GM23338 (cell line): ENCODE results near the gene XYLT1. TPM values are rescaled to one million over a fixed set of nuclear protein-coding genes. Genes with fewer than 3 reads are reported as not detected.

Source experiments
- ATAC-seq: fragments of 200-7000 bp; cut with Tn5 transposase; 3 replicates; pipeline ENCODE4 v1.9.1; 2020
- DNase-seq: peaks from one replicate; pipeline ENCODE4 v3.0.0-alpha.2; 2015; ENCODE audit warnings: low spot score
- H2AFZ ChIP-seq: fragments of 200-600 bp; sonication (generic); 2 replicates; pipeline ENCODE4 v1.8.0; 2016; ENCODE audit warnings: antibody characterized with exemption, mild to moderate bottlenecking, moderate library complexity
- H3F3A ChIP-seq: fragments of 200-600 bp; sonication (generic); replicated peaks from 2 replicates; pipeline ENCODE4 v1.8.0; 2017; ENCODE audit warnings: antibody characterized with exemption, mixed run types, low read depth
- H3K27ac ChIP-seq: fragments of 200-600 bp; sonication (generic); 2 replicates; pipeline ENCODE4 v1.6.1; 2016; ENCODE audit warnings: low read depth
- H3K27me3 ChIP-seq: fragments of 200-600 bp; sonication (generic); 2 replicates; pipeline ENCODE4 v1.8.0; 2016; ENCODE audit warnings: mild to moderate bottlenecking, mixed run types, moderate library complexity; ENCODE audit not compliant: insufficient read depth
- H3K36me3 ChIP-seq: fragments of 200-600 bp; sonication (generic); 2 replicates; pipeline ENCODE4 v1.8.0; 2016; ENCODE audit warnings: mild to moderate bottlenecking; ENCODE audit not compliant: insufficient read depth
- H3K4me1 ChIP-seq: fragments of 200-600 bp; sonication (generic); 2 replicates; pipeline ENCODE4 v1.8.0; 2016; ENCODE audit warnings: mild to moderate bottlenecking, moderate library complexity; ENCODE audit not compliant: insufficient read depth
- H3K4me2 ChIP-seq: fragments of 200-600 bp; sonication (generic); 2 replicates; pipeline ENCODE4 v1.7.1; 2017; ENCODE audit warnings: mixed run types
- H3K4me3 ChIP-seq: fragments of 200-600 bp; sonication (generic); 2 replicates; pipeline ENCODE4 v1.6.1; 2016; ENCODE audit warnings: mixed run types
- H3K79me2 ChIP-seq: fragments of 200-600 bp; sonication (generic); replicated peaks from 2 replicates; pipeline ENCODE4 v1.8.0; 2017; ENCODE audit warnings: mild to moderate bottlenecking; ENCODE audit not compliant: insufficient read depth
- H3K9me2 ChIP-seq: fragments of 200-600 bp; sonication (generic); 2 replicates; pipeline ENCODE4 v1.8.0; 2017; ENCODE audit not compliant: insufficient read depth
- H4K20me1 ChIP-seq: fragments of 200-600 bp; sonication (generic); replicated peaks from 2 replicates; pipeline ENCODE4 v1.8.0; 2017; ENCODE audit warnings: mild to moderate bottlenecking; ENCODE audit not compliant: insufficient read depth
- H3K27ac Mint-ChIP-seq: 2 replicates; pipeline ENCODE4 v1.8.0; 2020; ENCODE audit warnings: inconsistent platforms, mild to moderate bottlenecking, moderate library complexity, mixed read lengths
- H3K27me3 Mint-ChIP-seq: 3 replicates; pipeline ENCODE4 v1.8.0; 2022; ENCODE audit warnings: low read depth, mild to moderate bottlenecking, moderate library complexity, mixed read lengths, inconsistent platforms; ENCODE audit not compliant: insufficient read depth, poor library complexity
- H3K36me3 Mint-ChIP-seq: 3 replicates; pipeline ENCODE4 v1.8.0; 2021; ENCODE audit warnings: low read depth, mild to moderate bottlenecking, inconsistent platforms, moderate library complexity, mixed read lengths
- H3K4me1 Mint-ChIP-seq: 3 replicates; pipeline ENCODE4 v1.8.0; 2020; ENCODE audit warnings: mild to moderate bottlenecking, inconsistent platforms, mixed read lengths
- H3K4me3 Mint-ChIP-seq: 3 replicates; pipeline ENCODE4 v1.8.0; 2021; ENCODE audit warnings: moderate library complexity, mild to moderate bottlenecking, inconsistent platforms, mixed read lengths
- H3K9me3 Mint-ChIP-seq: 3 replicates; pipeline ENCODE4 v1.8.0; 2020; ENCODE audit warnings: moderate library complexity, mild to moderate bottlenecking, inconsistent platforms, mixed read lengths
- CREB1 ChIP-seq: fragments of 250-450 bp; sonication (Bioruptor Pico); IDR thresholded peaks from 2 replicates; pipeline ENCODE4 v1.5.0; 2020; ENCODE audit warnings: low read depth, mild to moderate bottlenecking, moderate library complexity
- ETS1 ChIP-seq: IDR thresholded peaks from 2 replicates; pipeline ENCODE4 v1.6.1; 2016; ENCODE audit warnings: antibody characterized with exemption
- EZH2 ChIP-seq: fragments of 200-600 bp; sonication (generic); IDR thresholded peaks from one replicate; pipeline ENCODE4 v1.8.0; 2017; ENCODE audit warnings: antibody characterized with exemption, mild to moderate bottlenecking, low read depth; ENCODE audit not compliant: unreplicated experiment
- EZH2phosphoT487 ChIP-seq: fragments of 200-600 bp; sonication (generic); IDR thresholded peaks from one replicate; pipeline ENCODE4 v1.8.1; 2018; ENCODE audit warnings: antibody characterized with exemption; ENCODE audit not compliant: unreplicated experiment
- JUNB ChIP-seq: IDR thresholded peaks from one replicate; pipeline ENCODE4 v1.6.1; 2016; ENCODE audit warnings: antibody characterized with exemption; ENCODE audit not compliant: unreplicated experiment
- POLR2AphosphoS5 ChIP-seq: IDR thresholded peaks from 2 replicates; pipeline ENCODE4 v1.6.1; 2016; ENCODE audit warnings: antibody characterized with exemption, low read depth
- REST ChIP-seq: IDR thresholded peaks from one replicate; pipeline ENCODE4 v1.6.1; 2018; ENCODE audit warnings: antibody characterized with exemption; ENCODE audit not compliant: unreplicated experiment
- STAT1 ChIP-seq: IDR thresholded peaks from one replicate; pipeline ENCODE4 v1.6.1; 2016; ENCODE audit warnings: antibody characterized with exemption; ENCODE audit not compliant: unreplicated experiment
- ZNF114 ChIP-seq: fragments of 250-450 bp; sonication (Bioruptor Pico); IDR thresholded peaks from 2 replicates; pipeline ENCODE4 v1.5.0; 2020; ENCODE audit warnings: mild to moderate bottlenecking, moderate library complexity
- polyA plus RNA-seq: library from polyadenylated mRNA; unstranded; fragments of >200 nt; fragmentation: Nextera tagmentation; extraction: Ambion mirVana; gene quantifications from 2 replicates; pipeline ENCODE4 v1.2.1, GENCODE V29; 2016
- total RNA-seq: library from RNA; depleted of rRNA; stranded (reverse); fragments of >200 nt; shearing (Covaris generic); gene quantifications from 2 replicates; pipeline ENCODE4 v1.2.3, GENCODE V29; 2014

Gene XYLT1
- total and polyA plus RNA-seq, 2 experiments from 2014 or later, result 3.5 to 24.7 TPM

GRCh38 chr16:17372386-17372785, 98.4 kb downstream of the XYLT1 start:
- H3K27ac ChIP-seq, result no peak overlapping the region
- H3F3A ChIP-seq, result 0 out of 2 replicates have a peak, but pooled peaks cover 2% of the 10 kb centered on the region
- no peak for TF ChIP-seq POLR2AphosphoS5
- TF ChIP-seq REST, result peak; percentile 78
- Mint-ChIP-seq H3K27me3 (peaks cover 6% of the 10 kb centered on the region), H3K36me3 (no peaks in the 10 kb centered on the region), H3K4me3 (no peak overlapping the region), H3K4me1 (peaks cover 64% of the 10 kb centered on the region), H3K9me3 (no peaks in the 10 kb centered on the region), H3K27ac (no peak overlapping the region)
- DNase-seq, result no peak
- H3K4me1 ChIP-seq, result peaks cover 38% of the 10 kb centered on the region
- H4K20me1 ChIP-seq, result no peaks in the 10 kb centered on the region
- H3K36me3 ChIP-seq, result no peaks in the 10 kb centered on the region
- H3K27me3 ChIP-seq, result no peaks in the 10 kb centered on the region
- H2AFZ ChIP-seq, result no peak overlapping the region
- 0 out of 2 replicates have a peak, but pooled peaks cover 2% of the 10 kb centered on the region for H3K9me2 ChIP-seq
- no peak overlapping the region for H3K4me3 ChIP-seq
- peaks cover 69% of the 10 kb centered on the region for H3K79me2 ChIP-seq
- no peak overlapping the region for H3K4me2 ChIP-seq
- no peak for ATAC-seq

- Mint-ChIP-seq H3K27ac (no peak overlapping the region), H3K4me3 (no peak overlapping the region), H3K4me1 (peaks cover 69% of the 10 kb centered on the region), H3K9me3 (no peaks in the 10 kb centered on the region), H3K36me3 (no peaks in the 10 kb centered on the region), H3K27me3 (peaks cover 6% of the 10 kb centered on the region)
- DNase-seq (no peak), ATAC-seq (no peak)
- Histone ChIP-seq H3K4me2 (no peak overlapping the region), H3K4me3 (no peak overlapping the region), H3K4me1 (peaks cover 45% of the 10 kb centered on the region), H3K9me2 (0 out of 2 replicates have a peak, but pooled peaks cover 4% of the 10 kb centered on the region), H3K36me3 (no peaks in the 10 kb centered on the region), H3K79me2 (peaks cover 73% of the 10 kb centered on the region), H4K20me1 (no peaks in the 10 kb centered on the region), H3F3A (0 out of 2 replicates have a peak, but pooled peaks cover 2% of the 10 kb centered on the region), H2AFZ (no peak overlapping the region), H3K27ac (no peak overlapping the region), H3K27me3 (no peaks in the 10 kb centered on the region)
- TF ChIP-seq ZNF114 (CRISPR knock-in tag) (no peak), REST (no peak), CREB1 (no peak), ETS1 (no peak), JUNB (no peak), STAT1 (no peak), EZH2 (no peak), POLR2AphosphoS5 (no peak), EZH2phosphoT487 (no peak)
These were observed 99.5 kb downstream of the XYLT1 start for GRCh38 chr16:17371299-17371698.
